Right lobe of liver (tissue), 6 donors: ENCODE results near the gene GH2. TPM values are rescaled to one million over a fixed set of nuclear protein-coding genes. Genes with fewer than 3 reads are reported as not detected.
"Not testable (repeated sequence)": the region's sequence is repeated elsewhere in the genome, so short reads cannot be mapped to it uniquely, and the experiment has no call there.

ENCODE experiments used
- ATAC-seq, 4 donors: fragments of 200-7000 bp; cut with Tn5 transposase; one replicate each; pipeline ENCODE4 v1.9.1; 2020; ENCODE audit warnings: mild to moderate bottlenecking in 4 of 4, moderate library complexity in 4 of 4
- DNase-seq, 3 donors: peaks; one replicate each; pipeline ENCODE4 v3.0.0-alpha.2; 2020
- H3K27ac ChIP-seq, 3 donors: fragments of 200-600 bp; one replicate each; pipeline ENCODE4 v1.8.0; 2022
- H3K27me3 ChIP-seq, 2 donors: fragments of 200-600 bp; one replicate each; pipeline ENCODE4 v1.8.0; 2022
- H3K36me3 ChIP-seq, 4 donors: fragments of 200-600 bp; sonication (generic) in 1 of 4; one replicate each; pipeline versions ENCODE4 v1.5.1 to v1.8.0; 2017 to 2022; ENCODE audit warnings: control low read depth in 1 of 4
- H3K4me1 ChIP-seq, 4 donors: fragments of 200-600 bp; sonication (generic) in 1 of 4; one replicate each; pipeline versions ENCODE4 v1.5.1 to v1.8.0; 2017 to 2022; ENCODE audit warnings: control low read depth in 1 of 4
- H3K4me3 ChIP-seq, 3 donors: fragments of 200-600 bp; one replicate each; pipeline ENCODE4 v1.8.0; 2022
- H3K9me3 ChIP-seq, 4 donors: fragments of 200-600 bp; sonication (generic) in 1 of 4; one replicate each; pipeline versions ENCODE4 v1.5.1 to v1.8.0; 2017 to 2022; ENCODE audit warnings: control low read depth in 1 of 4
- POLR2A ChIP-seq: fragments of 450-650 bp; IDR thresholded peaks from one replicate; pipeline ENCODE4 v1.6.1; 2017; ENCODE audit warnings: antibody characterized with exemption, mild to moderate bottlenecking
- WGBS: methylation state at CpG from one replicate; pipeline ENCODE4 v1.1.6; 2018; ENCODE audit warnings: low coverage, low lambda C conversion rate; ENCODE audit not compliant: insufficient coverage; ENCODE audit errors: missing lambda C conversion rate; 5-methylcytosine and 5-hydroxymethylcytosine counted together
- intact Hi-C, 2 donors: fragments of 100-400 bp; cut with DNase I; formaldehyde crosslinking; loops; one replicate each; pipeline versions ENCODE4 v1.11.2 to v1.14.1; 2022
- total RNA-seq, 6 experiments: library from RNA; depleted of rRNA in 2 of 6; stranded (reverse); fragments of >200 nt in 2 of 6; fragmentation: NEBNext Ultra II Directional in 3 of 6; extraction: Animal tissue kit (Norgen Biotek cat#: 25700) in 3 of 6; gene quantifications; one replicate each; pipeline versions ENCODE4 v1.1.0 to v1.2.4, GENCODE V29; 2016 to 2023
- TF ChIP-seq, protein P1 (sequence below), 4 donors: fragments of 200-600 bp in 3 of 4; fragments of 450-650 bp in 1 of 4; IDR thresholded peaks; one replicate each; pipeline versions ENCODE4 v1.5.1 to v1.8.0; 2016 to 2022; ENCODE audit warnings: antibody characterized with exemption in 4 of 4, mild to moderate bottlenecking in 2 of 4
- donor health status: DM: no; HTN: yes; CAD: no.
- donor health status: DM: no; HTN: no; CAD: no.
- donor health status: DM: no; HTN: no; CAD: no.
- donor health status: DM: no; HTN: yes; CAD: no.
- donor health status: DM: no; HTN: yes; CAD: no.

GH2 gene
- total RNA-seq, 6 experiments from 2014 or later = not detected

DNA sequence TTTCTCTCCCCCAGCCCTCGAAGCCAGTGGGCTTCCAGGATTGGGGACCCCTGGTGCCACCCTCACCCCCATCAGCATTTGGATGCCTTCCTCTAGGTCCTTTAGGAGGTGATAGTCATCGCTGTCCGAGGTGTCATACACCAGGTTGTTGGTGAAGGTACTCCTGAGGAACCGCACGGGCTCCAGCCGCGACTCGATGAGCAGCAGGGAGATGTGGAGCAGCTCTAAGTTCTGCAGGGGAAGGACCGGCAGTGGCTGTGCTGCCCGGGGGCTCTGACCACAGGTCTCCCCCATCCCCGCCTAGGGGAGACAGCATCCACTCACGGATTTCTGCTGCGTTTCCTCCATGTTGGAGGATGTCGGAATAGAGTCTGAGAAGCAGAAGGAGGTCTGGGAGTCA is 28.4 kb upstream of the GH2 start:
- 60% methylated on average over 1 of the region's 14 CpGs for WGBS
- intact Hi-C loops = loop anchor here in 1 of 2 donors (5.0 to 10.0 kb wide), 2 partner anchors 117 to 225 kb away; partner anchors contain the start of gene ERN1
- TF ChIP-seq, protein P1, sequence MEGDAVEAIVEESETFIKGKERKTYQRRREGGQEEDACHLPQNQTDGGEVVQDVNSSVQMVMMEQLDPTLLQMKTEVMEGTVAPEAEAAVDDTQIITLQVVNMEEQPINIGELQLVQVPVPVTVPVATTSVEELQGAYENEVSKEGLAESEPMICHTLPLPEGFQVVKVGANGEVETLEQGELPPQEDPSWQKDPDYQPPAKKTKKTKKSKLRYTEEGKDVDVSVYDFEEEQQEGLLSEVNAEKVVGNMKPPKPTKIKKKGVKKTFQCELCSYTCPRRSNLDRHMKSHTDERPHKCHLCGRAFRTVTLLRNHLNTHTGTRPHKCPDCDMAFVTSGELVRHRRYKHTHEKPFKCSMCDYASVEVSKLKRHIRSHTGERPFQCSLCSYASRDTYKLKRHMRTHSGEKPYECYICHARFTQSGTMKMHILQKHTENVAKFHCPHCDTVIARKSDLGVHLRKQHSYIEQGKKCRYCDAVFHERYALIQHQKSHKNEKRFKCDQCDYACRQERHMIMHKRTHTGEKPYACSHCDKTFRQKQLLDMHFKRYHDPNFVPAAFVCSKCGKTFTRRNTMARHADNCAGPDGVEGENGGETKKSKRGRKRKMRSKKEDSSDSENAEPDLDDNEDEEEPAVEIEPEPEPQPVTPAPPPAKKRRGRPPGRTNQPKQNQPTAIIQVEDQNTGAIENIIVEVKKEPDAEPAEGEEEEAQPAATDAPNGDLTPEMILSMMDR (IDR thresholded peaks at IDR 0.05) = no peak
- no peak for TF ChIP-seq POLR2A
- H3K36me3 ChIP-seq = no peaks in the 10 kb centered on the region
- DNase-seq (no peak), ATAC-seq (no peak)
- no peaks in the 10 kb centered on the region for H3K9me3 ChIP-seq
- no peak overlapping the region for H3K4me3 ChIP-seq
- H3K27ac ChIP-seq = no peak overlapping the region
- H3K27me3 ChIP-seq = no peaks in the 10 kb centered on the region
- no peaks in the 10 kb centered on the region for H3K4me1 ChIP-seq

DNA sequence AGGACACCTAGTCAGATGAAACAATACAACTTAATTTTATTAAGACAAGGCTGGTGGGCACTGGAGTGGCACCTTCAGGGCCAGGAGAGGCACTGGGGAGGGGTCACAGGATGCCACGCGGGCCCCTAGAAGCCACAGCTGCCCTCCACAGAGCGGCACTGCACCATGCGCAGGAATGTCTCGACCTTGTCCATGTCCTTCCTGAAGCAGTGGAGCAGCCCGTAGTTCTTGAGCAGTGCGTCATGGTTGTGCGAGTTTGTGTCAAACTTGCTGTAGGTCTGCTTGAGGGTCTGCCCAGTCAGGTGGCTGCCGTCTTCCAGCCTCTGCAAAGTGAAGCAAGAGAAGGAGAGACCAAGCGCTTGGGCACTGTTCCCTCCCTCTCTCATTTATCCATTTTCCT is 27.8 kb upstream of the GH2 start:
- intact Hi-C loops, H3K4me1 ChIP-seq, H3K9me3 ChIP-seq, DNase-seq, H3K4me3 ChIP-seq, H3K27ac ChIP-seq, ATAC-seq, H3K27me3 ChIP-seq, H3K36me3 ChIP-seq: not testable (repeated sequence)
- WGBS = no CpG with 5 or more reads among the region's 10 CpGs

DNA sequence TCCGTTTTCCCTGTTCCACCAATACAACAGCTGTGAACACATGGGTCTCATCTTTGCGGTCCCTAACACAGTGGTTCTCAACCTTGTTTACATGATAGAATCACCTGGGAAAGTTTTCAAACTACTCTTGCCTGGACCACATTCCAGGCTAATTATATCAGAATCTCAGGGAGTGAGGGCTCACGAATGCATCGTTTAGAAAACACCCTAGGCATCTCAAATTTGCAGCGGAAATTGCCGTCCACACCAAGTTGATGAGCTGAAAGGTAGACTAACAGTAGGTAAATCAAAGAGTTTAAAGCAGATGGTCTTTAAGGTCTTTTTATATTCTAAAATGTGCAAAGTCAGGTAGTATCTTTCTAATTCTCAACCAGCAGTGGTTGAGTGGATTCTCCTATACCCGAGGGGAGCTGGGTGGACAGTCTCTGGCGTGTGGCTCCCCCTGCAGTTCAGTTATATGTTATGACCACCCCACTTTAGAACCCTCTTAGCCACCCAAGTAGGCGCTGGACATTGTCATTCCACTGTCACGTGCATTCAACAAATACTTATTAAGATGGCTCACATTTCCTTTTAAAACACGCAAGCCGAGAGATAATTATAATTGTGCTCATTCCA is 25.5 kb upstream of the GH2 start:
- H3K27me3 ChIP-seq, H3K4me3 ChIP-seq, DNase-seq, H3K4me1 ChIP-seq, H3K36me3 ChIP-seq, intact Hi-C loops, H3K27ac ChIP-seq, H3K9me3 ChIP-seq: not testable (repeated sequence)
- 46% methylated on average over 11 of the region's 12 CpGs for WGBS
- TF ChIP-seq, protein P1 (IDR thresholded peaks at IDR 0.05) = peak in 1 of 4 donors; percentile 4
- ATAC-seq = peak in 3 of 4 donors; percentile 16 to 49 (median 40)

DNA sequence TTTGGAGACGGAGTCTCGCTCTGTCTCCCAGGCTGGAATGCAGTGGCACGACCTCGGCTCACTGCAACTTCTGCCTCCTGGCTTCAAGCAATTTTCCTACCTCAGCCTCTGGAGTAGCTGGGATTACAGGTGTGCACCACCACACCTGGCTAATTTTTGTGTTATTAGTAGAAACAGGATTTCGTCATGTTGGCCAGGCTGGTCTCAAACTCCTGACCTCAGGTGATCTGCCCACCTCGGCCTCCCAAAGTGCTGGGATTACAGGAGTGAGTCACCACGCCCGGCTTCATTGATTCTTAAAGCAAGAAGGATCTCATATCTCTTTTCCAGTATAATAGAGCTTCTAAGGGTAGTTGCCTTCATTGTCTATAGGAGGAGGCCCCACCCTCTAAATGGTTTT is 23.1 kb upstream of the GH2 start:
- H3K4me3 ChIP-seq, H3K36me3 ChIP-seq, intact Hi-C loops, ATAC-seq, H3K4me1 ChIP-seq, H3K27ac ChIP-seq, H3K9me3 ChIP-seq, DNase-seq, H3K27me3 ChIP-seq: not testable (repeated sequence)
- 88% methylated on average over 4 of the region's 8 CpGs for WGBS

DNA sequence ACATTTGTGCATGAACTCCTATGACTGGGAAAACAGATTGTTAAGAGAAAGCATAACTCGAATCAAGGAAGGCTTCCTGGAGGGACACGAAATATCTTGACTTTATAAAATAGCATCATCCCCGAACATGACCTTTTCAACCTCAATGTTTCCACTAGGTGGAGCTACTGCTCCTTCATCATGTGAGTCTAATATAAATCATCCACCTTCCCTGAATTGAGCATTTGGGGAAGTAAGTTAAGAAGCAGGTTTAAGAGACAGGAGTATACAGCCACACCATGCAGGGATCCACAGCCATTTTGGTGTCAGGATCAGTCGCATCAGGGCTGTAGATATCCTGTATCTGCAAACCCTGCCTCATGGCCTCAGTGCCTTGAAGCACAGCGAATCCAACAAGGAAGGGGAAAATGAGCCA is 22.1 kb upstream of the GH2 start:
- WGBS = 21% methylated on average over 5 of the region's 5 CpGs
- H3K4me3 ChIP-seq, intact Hi-C loops, H3K36me3 ChIP-seq, H3K27me3 ChIP-seq, H3K4me1 ChIP-seq, H3K9me3 ChIP-seq, DNase-seq, H3K27ac ChIP-seq: not testable (repeated sequence)
- ATAC-seq = peak; percentile 46 to 68 (median 60)
- TF ChIP-seq, protein P1 (IDR thresholded peaks at IDR 0.05) = peak; percentile 39 to 48 (median 45)

DNA sequence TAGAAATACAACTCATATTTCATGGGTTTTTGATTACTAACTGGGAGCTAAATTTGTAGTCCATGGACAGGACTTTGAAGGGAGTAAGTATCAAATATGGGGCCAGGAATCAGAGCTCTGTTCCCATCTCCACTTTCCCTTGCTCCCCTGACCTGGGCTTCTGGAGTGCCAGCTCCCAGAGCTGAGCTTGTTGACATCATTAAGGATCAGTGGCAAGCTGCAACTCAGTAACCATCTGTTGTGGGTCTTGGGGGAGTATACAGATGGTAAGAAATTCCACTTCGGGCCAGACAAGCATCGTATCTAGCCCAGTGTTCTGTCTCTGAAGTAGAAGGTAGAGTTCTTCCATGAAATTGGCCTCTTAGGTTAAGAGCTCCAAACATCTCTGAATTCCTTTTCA is 20.2 kb upstream of the GH2 start:
- ATAC-seq, H3K36me3 ChIP-seq, H3K27me3 ChIP-seq, H3K9me3 ChIP-seq, H3K27ac ChIP-seq, H3K4me3 ChIP-seq, DNase-seq, H3K4me1 ChIP-seq, intact Hi-C loops: not testable (repeated sequence)
- WGBS = 85% methylated on average over 2 of the region's 2 CpGs

DNA sequence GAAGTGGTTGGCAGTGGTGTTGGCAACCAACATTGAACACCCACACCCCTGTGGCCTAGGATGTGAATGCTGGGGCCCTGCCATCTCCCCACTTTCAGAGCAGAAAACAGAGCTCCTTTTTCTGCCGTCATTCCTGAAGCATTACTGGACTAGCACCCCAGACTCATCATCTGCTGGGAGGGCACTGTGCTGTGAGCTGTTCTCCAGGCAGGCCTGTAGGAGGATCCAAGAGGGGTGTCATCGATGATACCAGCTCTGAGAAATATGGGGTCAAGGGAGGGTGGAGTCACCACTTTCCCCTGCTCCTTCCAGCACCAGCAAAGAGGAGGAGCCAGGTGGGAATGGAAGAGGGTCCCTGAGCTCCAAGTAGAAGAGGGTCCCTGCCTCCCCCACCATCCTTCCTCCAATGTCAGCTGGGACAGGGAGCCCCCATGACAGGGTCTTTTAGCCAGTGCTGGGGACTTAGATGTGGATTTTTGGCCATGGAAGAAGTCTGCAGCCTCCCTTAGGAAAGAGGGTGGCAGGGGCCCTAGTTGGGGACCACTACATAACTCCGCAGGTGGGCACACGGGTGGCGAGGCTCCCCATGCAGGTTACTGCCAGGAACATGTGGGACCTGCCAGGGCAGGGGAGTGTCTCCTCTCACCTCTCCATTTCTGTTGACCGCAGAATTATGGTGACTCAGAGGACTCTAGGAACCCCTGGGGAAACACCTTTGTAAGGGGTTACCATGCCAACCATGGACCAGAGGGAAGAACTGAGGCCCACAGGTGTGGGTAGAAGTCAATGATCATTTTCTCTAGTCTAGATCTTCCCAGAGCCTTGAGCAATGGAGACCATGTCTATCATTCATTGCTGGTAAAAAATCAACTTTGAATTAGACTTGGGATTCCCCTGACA is 17.4 kb upstream of the GH2 start:
- H3K27me3 ChIP-seq, DNase-seq, H3K36me3 ChIP-seq, H3K4me3 ChIP-seq, ATAC-seq, H3K27ac ChIP-seq, intact Hi-C loops, H3K9me3 ChIP-seq, H3K4me1 ChIP-seq: not testable (repeated sequence)
- WGBS = 74% methylated on average over 4 of the region's 6 CpGs

DNA sequence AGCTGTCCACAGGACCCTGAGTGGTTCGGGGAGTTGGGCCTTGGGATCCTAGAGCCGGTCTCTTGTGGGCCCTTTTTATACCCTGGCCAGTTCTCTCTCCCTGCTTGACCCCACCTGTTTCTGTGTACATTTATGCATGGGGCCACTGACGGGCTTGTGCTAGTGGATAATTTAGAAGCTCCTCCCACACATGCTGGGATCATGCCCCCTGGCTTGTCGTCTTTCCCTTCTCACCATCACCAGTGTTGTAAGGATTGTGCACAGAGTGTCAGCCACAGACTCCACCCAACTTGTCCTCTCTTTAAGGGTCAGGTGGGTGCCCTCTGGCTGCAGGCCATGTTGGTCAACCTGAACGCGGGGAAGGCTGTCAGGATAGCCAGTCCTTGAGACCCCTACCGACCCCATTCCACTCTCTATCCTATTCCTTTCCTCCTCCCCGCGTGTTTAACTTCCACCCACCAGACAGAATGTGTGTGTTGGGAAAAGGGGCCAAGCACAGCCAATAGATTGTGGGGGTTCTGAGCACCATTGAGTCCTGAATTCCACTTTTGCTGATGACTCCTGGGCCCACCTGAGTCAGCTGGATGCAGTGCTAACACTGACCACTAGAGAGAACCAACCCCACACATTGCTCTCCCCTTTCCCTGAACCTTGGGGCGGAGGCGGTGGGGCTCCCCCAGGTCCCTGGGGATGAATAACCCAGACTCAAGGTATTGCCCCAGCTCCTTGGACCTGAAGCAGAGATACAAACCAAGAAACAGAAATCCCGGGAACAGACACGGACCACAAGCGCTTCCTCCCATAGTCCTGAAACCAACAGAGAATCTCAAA is 15.0 kb upstream of the GH2 start, which contains the start of gene CSH1:
Gene CSH1 (minus strand): TSS at position 51 of the 831 bp plus-strand sequence. CDS start 63 bp downstream, outside the sequence.
- H3K9me3 ChIP-seq, H3K27me3 ChIP-seq, DNase-seq, H3K27ac ChIP-seq, H3K4me1 ChIP-seq, H3K4me3 ChIP-seq, H3K36me3 ChIP-seq, intact Hi-C loops, ATAC-seq: not testable (repeated sequence)
- 85% methylated on average over 3 of the region's 14 CpGs for WGBS
